GM15510 (cell line): Measurements from ENCODE around the gene RNF126.

ENCODE experiments used
- POLR2A ChIP-seq: IDR thresholded peaks from 3 replicates; pipeline ENCODE4 v1.6.1; 2011; ENCODE audit warnings: borderline replicate concordance; ENCODE audit not compliant: insufficient read length; ENCODE audit errors: extremely low read depth

RNF126 gene

DNA sequence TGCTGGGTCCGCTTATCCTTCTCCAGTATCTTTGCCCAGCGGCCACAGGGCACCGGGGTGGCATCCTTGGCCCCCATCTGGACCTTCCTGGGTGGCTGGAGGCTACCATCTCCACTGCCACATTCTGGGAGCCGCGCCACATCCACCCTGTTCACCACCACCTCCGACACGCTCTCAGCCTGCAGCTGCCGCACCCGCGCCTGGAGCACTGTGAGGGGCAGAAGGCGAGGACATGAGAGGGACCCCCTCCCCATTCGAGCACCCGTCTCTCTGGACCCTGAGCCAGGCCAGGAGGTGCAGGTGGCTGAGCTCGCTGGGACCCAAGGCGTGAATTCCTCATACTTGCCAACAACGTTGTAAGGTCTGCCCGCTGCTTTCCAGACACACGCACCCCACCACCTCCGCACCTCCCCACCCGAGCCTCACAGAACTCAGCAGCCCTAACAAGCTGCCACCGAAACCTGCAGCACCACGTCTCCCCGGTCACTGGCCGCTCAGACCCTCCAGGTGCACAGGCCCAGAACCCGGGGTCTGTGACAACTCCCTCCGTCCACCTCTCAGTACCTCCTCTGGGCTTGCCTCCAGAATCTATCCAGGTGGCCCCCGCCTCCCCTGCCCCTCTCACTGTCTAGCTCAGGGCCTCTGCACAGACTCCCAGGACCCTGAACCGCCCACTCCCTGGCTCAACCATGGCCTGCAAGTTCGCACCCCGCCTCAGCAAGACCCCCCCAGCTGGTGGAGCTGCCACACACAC, 32.9 kb downstream of the RNF126 start:
- TF ChIP-seq POLR2A, result no peak

DNA sequence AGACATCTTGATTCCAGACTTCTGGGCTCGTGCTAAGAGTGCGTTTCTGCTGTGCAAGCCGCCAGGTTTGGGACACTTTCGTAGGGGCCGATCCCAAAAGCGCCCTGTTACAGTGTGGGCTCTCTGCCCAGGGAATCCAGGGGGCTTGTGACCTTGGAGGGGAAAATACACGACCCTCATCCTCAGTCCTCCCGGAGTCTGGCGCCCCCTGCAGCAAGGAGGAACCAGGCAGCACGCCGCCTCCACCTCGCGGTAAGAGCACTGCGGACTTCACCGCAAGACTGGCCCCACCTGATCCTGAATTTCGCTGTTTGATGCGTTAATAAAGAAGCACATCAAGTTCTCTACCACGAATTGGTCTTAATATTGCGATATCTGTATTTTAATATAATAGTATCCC, 34.8 kb downstream of the RNF126 start:
- TF ChIP-seq POLR2A, result no peak

DNA sequence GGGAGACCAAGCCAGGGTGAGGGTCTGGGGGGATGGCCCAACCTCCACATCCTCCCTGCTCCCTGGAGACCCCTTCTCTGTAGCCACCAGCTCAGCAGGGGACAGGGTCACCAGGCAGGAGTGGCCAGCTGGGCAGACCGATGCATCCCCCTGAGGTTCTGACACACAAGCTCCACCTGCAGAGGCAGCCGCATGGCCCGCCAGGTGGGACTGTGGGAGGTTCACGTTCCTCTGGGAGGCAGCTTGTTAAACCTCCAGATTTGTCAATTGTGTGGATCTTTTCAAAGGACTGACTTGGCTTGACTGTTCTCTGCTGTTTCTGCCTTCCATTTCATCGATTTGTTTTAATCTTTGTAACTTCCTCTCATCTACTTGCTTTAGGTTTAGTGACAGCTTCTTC, 37.8 kb downstream of the RNF126 start:
- TF ChIP-seq POLR2A, result no peak

DNA sequence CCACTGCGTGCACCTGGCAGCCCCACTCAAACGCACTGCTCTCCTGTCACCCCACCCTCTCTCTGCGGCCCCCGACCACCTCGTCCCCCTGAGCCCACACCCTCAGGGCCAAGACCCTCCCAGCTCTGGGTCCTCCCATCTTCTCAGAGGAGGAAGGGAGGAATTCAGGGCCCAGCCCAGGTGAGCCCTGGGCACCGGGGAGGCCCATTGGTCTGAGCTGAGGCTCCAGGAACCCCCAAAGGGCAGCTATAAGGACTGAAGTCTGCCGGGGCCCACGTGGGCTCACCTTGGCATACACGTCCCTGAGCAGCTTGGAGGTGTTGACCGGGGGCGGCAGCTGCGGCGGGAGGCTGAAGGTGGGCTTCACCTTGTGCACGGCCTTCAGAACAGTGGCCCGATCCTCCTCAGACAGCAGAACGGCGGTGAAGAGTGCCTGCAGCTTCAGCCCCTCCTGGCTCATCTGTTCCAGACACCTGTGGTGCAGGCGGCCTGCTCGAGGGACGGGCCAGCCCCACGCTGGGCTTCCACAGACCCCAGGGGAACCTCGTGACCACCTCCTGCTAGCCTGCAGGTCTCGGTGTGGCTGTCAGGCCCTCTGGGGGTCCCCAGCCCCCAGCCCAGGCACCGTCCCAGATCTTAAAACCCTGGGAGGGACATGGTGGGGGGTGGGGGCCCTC, 38.4 kb downstream of the RNF126 start:
- no peak for TF ChIP-seq POLR2A

DNA sequence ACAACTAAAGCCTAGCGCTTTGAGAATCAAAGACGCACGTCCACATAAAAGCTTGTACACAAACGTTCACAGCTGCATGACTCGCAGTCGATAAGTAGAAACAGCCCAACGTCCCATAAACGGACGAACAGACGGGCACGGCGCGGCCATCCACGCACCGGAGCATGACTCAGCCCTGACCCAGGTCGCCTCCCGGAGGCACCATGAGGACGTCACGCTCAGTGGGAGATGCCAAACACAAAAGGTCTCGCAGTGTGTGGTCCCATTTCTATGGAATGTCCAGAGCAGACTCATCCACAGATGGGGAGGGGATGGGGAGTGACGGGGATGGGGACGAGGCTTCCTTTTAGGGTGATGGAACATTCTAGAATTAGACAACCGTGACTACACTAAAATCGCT, 39.0 kb downstream of the RNF126 start:
- no peak for TF ChIP-seq POLR2A

DNA sequence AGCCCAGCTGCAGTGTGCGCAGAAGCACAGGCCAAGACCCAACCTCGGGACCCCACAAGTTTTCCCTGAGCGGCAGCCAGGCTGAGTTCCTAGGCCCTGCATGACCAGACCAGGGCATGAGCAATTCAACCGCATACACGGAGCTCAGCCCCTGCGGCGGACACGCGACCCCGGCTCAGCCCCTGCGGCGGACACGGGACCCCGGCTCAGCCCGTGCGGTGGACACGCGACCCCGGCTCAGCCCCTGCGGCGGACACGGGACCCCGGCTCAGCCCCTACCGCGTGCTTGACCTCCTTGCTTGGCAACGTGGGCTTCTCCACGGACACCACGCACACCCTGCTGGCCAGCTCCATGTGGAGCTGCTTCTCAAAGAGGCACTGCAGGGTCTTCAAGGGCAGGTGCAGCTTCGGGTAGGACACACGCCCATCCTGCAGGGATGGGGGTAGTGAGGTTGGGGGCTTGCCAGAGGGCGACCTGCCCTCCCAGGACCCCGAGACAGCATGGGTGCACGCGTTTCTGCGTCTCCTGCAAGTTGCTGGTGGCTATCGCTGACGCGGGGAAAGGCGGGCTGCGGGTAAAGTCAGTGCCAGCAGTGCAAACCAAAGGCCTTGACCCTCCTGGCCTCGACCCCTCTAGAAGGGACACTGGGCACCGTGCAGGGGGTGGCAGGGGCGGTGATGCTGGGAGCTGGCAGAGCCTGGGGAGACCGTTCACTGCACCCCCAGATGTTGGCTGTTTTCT, 39.7 kb downstream of the RNF126 start:
- TF ChIP-seq POLR2A, result no peak

DNA sequence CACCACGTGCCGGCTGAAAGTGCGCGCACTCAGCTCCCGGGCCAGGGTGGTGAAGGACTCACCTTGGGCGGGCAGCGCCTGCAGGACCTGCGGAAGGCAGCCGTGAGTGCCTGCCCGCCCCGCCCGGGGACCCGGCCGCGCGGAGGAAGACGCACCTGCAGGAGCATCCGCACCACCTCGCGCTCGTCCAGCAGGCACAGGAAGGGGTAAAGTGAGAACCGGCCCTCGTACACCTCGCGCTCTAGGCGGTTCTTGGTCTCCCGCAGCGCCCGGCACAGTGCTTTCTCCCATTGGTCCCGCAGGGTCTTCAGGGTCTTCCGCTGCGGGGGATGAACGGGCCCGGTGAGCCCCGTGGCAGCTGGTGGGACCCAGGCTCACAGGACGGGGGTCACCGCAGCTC, 40.3 kb downstream of the RNF126 start:
- no peak for TF ChIP-seq POLR2A

DNA sequence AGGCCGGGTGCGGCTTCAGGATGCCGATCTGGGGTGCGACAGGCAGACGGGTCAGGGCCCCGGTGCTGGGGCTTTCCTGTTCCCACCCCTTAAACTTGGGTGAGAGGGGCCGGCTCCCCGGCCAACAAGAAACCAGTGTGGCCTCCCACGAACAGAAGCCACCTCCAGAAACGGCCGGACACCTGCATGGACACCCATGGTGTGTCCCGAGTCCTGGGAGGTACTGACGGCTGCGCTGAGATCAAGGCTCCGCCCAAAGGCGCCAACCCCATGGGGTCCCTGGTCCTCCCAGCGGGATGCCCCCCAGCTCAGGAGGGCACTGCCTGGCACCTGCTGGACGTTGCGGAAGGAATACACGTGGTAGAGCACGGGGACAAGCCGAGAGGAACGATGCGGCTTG, 41.2 kb downstream of the RNF126 start:
- no peak for TF ChIP-seq POLR2A

DNA sequence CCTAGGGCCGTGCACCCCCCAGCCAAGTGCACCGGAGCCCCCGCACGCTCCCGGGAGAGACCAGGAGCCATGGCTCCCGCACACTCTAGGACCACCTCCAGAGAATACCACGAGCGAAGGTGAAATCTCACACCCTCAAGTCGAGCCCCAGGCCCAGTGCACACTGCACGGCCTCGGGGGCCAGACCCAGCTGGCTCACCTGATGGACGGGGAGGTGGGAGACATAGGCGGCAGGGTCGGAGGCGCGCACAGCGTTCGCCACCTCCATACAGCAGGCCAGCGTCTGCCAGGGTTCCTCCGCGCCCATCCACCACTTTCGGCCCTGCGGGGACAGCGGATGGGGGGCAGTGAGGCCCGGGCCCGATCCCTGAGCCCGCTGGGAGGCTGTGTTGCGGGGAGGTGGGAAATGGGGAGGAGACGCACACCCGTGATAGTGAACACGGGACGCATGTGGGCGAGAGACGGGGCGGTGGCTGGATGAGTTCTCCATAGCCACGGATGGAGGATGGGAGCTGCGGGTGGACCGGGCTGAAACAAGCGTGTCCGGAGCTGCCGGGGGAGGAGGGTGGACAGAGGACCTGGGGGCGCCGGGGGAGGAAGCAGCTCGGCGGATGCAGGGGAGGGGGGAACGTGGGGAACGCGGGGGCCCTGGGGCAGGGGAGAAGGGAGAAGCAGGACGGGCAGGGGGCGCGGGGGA, 42.7 kb downstream of the RNF126 start:
- no peak for TF ChIP-seq POLR2A

DNA sequence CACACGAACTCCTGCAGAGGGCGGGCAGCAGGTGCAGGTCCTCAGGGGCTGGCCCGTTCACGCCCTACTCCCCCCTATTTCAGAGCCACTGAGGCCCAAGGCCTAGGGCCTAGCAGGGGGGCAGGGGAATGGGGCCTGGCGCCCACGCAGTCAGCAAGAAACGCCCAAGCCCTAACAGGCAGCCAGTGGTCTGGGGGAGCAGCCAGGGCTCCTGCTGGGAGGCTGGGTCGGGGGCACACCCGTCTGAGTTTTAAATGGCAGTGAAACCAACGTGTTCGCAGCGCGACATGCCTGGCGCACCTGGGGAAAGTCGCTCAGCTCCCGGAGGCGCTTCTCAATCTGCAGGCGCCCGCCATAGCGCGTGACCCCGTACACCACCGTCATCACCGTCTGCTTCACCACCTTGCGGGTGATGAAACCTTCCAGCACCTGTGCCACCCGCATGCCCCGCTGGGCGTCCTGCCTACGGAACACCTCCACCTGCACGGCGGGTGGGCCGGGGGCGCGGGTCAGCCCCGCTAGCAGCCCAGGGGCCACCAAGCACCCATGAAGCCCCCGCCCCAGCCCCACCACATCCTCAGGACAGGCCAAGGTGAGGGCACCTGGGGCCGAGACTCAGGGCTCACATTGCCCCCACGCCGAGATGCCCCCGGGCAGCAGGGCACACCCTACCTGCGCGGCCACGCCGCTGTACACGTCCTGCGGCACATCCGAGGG, 43.6 kb downstream of the RNF126 start:
- TF ChIP-seq POLR2A, result no peak

DNA sequence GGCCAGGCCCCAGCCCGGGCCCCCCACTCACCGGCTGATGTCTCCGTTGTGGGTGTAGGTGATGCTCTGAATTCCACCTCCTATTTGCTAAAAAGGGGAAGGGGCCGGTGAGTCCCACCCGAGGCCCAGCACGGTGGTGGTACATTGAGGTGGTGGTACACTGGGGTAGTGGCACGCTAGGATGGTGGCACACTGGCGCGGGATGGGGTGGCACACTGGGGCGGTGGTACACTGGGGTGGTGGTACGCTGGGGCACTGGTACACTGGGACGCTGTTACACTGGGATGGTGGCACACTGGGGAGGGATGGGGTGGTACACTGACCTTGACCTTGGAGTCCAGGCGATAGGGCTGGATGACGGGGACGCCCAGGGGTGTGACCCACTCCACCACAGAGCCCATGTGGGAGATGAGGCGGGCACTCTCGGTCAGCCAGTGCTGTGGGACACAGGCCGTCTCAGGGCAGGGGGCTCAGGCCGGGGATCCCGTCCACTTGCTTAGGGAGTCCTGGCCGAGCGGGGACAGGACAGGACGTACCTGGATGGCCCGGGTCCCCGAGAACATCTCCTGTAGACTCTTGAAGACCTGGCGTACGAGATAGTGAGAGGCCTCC, 44.2 kb downstream of the RNF126 start:
- no peak for TF ChIP-seq POLR2A

DNA sequence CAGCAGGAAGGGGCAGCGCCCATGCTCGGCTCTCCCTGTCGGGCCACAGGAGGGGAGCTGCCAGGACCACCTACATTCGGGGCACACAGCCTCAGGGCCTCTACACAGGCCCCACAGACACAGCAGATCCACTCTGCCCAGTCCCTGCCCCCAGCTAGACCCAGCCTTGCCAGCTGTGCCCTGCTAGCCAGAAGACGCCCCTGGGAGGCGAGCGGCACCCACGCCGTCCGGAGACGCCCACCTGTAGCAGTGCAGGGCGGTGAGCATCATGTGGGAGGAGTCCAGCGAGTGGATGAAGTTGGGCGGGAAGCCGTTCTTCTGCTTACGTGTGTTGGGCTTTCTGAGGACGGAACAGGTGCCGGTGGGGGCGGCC, 44.8 kb downstream of the RNF126 start:
- no peak for TF ChIP-seq POLR2A

DNA sequence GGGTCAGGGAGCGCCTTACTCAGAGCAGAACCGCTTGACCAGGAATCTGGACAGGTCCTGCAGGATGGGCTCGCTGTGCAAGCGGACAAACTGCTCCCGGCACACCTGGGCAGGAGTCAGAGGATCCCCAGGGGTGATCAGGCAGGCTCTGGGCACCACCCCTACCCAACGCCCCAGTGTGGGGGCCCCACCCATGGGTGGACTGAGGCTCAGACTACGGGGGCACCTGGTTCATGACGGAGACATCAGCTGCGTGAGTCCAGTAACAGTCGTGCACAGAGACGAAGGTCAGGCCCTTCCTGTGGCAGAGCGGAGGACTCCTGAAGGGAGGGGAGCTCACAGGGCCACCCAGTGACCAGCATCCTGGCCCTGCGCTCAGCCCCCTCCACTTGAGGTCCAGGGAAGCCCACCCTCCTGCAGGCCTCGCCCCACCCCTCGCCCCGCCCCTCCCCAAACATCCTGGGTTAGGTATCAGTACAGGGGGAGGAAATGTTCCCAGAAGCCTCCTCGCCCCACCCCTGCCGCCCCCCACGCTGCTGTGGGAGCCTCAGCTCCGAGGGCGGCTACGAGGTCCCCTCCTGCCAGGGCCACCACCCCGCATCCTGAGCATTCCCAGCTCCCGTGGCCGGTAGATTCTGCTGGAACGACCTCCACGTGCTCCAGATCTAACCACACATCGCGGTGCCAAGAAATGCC, 45.3 kb downstream of the RNF126 start:
- TF ChIP-seq POLR2A, result no peak

DNA sequence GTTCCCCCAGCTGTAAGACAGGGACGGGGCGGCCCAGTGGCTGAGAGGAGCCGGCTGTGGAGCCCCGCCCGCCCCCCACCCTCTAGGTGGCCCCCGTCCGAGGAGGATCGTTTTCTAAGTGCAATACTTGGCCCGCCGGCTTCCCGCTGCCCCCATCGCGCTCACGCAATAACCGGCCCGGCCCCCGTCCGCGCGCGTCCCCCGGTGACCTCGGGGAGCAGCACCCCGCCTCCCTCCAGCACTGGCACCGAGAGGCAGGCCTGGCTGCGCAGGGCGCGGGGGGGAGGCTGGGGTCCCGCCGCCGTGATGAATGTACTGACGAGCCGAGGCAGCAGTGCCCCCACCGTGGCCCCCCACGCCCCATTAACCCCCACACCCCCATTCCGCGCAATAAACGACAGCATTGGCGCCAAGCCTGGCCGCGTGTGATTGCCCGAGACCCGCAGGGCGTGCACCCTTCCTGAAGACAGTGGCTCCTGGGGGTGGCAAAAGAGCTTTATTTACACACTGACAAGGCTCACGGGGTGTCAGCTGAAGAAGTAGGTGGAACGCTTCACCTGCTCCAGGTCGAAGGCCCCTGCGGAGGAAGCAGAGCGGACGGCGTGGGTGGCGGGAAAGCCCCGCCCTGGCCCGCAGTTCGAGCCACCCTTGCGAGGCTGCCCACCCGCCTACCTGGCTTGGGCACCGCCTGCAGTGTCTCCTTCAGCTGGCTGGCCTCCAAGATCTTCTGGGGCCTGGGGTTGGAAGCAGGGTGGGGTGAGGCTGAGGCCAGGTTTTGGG, 46.1 kb downstream of the RNF126 start:
- no peak for TF ChIP-seq POLR2A
